Astrocyte of the cerebellum (primary cell): Measurements from ENCODE around the gene MC2R.

ENCODE experiments used
- DNase-seq: peaks from one replicate; pipeline ENCODE4 v3.0.0-alpha.2; 2011; ENCODE audit warnings: low read depth
- H3K4me3 ChIP-seq: 2 replicates; pipeline ENCODE4 v1.5.1; 2011; ENCODE audit warnings: mild to moderate bottlenecking, low read depth, low read length, moderate library complexity
- in situ Hi-C: cut with HindIII; loops from 2 replicates; pipeline ENCODE4 v1.10.0; 2017; ENCODE audit warnings: low sequenced_read_pairs
- TF ChIP-seq, protein P1 (sequence below): IDR thresholded peaks from 2 replicates; pipeline ENCODE4 v1.5.1; 2012; ENCODE audit warnings: low read length, low read depth, moderate library complexity, mild to moderate bottlenecking; ENCODE audit errors: missing control alignments

The MC2R gene

GRCh38 chr18:13888191-13888716 is 27.1 kb downstream of the MC2R start:
- DNase-seq = no peak
- TF ChIP-seq, protein P1, sequence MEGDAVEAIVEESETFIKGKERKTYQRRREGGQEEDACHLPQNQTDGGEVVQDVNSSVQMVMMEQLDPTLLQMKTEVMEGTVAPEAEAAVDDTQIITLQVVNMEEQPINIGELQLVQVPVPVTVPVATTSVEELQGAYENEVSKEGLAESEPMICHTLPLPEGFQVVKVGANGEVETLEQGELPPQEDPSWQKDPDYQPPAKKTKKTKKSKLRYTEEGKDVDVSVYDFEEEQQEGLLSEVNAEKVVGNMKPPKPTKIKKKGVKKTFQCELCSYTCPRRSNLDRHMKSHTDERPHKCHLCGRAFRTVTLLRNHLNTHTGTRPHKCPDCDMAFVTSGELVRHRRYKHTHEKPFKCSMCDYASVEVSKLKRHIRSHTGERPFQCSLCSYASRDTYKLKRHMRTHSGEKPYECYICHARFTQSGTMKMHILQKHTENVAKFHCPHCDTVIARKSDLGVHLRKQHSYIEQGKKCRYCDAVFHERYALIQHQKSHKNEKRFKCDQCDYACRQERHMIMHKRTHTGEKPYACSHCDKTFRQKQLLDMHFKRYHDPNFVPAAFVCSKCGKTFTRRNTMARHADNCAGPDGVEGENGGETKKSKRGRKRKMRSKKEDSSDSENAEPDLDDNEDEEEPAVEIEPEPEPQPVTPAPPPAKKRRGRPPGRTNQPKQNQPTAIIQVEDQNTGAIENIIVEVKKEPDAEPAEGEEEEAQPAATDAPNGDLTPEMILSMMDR = no peak
- H3K4me3 ChIP-seq = no peak overlapping the region
- in situ Hi-C loops = no loop called here

GRCh38 chr18:13885009-13885408 is 30.3 kb downstream of the MC2R start:
- H3K4me3 ChIP-seq = no peak overlapping the region
- TF ChIP-seq, protein P1 = no peak
- in situ Hi-C loops = no loop called here
- DNase-seq = no peak

DNA sequence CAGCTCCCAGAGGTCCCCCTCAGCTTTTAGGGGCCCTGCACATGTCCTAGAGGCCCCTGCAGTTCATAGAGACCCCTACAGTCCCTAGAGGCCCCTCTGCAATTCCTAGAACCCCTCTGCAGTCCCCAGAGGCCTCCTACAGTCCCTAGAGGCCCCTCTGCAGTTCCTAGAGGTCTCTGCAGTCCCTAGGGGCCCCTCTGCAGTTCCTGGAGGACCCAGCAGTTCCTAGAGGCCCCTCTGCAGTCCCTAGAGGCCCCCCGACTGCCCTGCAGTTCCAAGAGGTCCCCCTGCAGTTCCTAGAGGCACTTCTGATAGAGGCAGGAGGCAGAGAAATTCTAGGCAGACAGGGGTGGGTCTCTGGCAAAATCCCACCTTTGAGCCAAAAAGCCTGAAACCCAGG is 35.4 kb downstream of the MC2R start:
- in situ Hi-C loops = no loop called here
- no peak overlapping the region for H3K4me3 ChIP-seq
- TF ChIP-seq, protein P1 = no peak
- DNase-seq = no peak

DNA sequence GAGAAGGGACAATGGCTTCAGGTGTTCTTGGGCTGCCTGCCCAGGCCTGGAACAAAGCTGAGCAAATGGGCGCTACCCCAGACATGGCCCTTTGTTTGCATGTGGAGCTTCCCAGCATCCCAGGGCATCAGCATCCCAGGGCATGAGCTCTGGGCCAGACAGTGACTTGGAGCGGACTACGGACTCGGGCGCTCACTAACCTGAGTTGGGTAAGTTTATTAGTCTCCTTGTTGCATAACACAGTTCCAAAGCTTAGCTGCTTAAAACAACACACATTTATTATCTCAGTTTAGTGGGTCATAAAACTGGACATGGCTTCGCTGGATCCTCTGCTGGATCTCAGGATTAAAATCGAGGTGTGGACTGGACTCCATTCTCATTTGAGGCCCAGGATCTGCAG is 35.8 kb downstream of the MC2R start:
- TF ChIP-seq, protein P1 = no peak
- DNase-seq = no peak
- in situ Hi-C loops = no loop called here
- H3K4me3 ChIP-seq = no peak overlapping the region

DNA sequence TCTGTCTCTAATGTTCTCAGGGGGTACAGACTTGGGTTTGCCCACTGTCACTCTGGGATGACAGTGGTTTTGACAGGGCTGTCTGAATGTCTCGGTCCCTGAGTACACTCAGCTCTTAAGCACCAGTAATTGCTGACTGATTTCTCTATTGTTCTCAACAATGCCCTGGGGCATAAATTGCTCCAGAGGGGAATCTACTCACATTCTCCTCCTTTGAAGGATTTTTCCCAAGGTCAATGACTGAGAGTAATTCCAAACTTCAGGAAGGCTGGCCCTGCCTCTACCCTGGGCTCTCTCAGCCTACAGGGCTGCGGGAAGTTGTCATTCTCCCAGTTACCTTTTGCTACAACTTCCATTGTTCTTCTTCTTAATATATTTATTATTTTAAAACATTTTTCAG is 36.5 kb downstream of the MC2R start:
- no peak overlapping the region for H3K4me3 ChIP-seq
- DNase-seq = no peak
- in situ Hi-C loops = no loop called here
- TF ChIP-seq, protein P1 = no peak

- no peak overlapping the region for H3K4me3 ChIP-seq
- no peak for DNase-seq
- TF ChIP-seq, protein P1 = no peak
- in situ Hi-C loops = no loop called here
These were observed 38.2 kb downstream of the MC2R start for GRCh38 chr18:13877157-13877556.

DNA sequence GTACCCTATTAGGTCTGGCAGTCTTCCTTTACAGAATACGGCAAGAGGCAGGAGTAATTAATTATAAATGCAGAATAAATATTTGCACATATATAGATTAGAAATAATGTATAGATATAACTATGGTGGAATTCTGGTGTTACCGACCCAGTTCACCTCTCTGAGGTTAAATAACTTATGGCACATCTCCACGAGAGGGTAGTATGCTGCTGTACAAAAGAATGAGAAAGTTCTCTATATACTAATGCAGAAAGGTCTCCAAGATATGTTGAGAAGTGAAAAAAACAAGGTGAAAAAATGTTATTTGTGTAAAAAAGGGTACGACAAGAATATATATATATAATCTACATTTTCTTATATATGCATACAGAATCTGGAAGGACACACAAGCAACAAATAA is 40.8 kb downstream of the MC2R start:
- no peak for DNase-seq
- in situ Hi-C loops = no loop called here
- no peak overlapping the region for H3K4me3 ChIP-seq
- TF ChIP-seq, protein P1 = no peak
